SU-DHL-6 (cell line): ENCODE measurements around the gene CYP11A1.

ENCODE experiments used
- H2AFZ ChIP-seq: fragments of 200-600 bp; sonication (generic); 2 replicates; pipeline ENCODE4 v1.6.1; 2014; ENCODE audit warnings: low read depth, mild to moderate bottlenecking, moderate library complexity, mixed read lengths, antibody characterized with exemption, low read length; ENCODE audit not compliant: severe bottlenecking
- H3F3A ChIP-seq: fragments of 200-600 bp; shearing (Covaris generic); 2 replicates; pipeline ENCODE4 v1.6.0; 2016; ENCODE audit warnings: antibody characterized with exemption, mild to moderate bottlenecking; ENCODE audit not compliant: insufficient read depth
- H3K27ac ChIP-seq: fragments of 200-600 bp; sonication (generic); 2 replicates; pipeline ENCODE4 v1.5.1; 2016; ENCODE audit warnings: low read depth, mild to moderate bottlenecking, low read length, moderate library complexity, mixed read lengths
- H3K27me3 ChIP-seq: fragments of 200-600 bp; sonication (generic), shearing (Covaris generic); 2 replicates; pipeline ENCODE4 v1.6.0; 2014; ENCODE audit warnings: mild to moderate bottlenecking, low read length
- H3K36me3 ChIP-seq: fragments of 200-600 bp; sonication (generic); 2 replicates; pipeline ENCODE4 v1.6.1; 2014; ENCODE audit warnings: mild to moderate bottlenecking, low read length, mixed read lengths
- H3K4me2 ChIP-seq: fragments of 300-600, 200-600 bp; shearing (Covaris generic), sonication (generic); 2 replicates; pipeline ENCODE4 v1.6.0; 2014; ENCODE audit warnings: low read length, low read depth, mild to moderate bottlenecking; ENCODE audit not compliant: poor library complexity, severe bottlenecking
- H3K4me3 ChIP-seq: fragments of 200-600 bp; sonication (generic); 2 replicates; pipeline ENCODE4 v1.5.1; 2014; ENCODE audit warnings: antibody characterized with exemption, low read length, mild to moderate bottlenecking, mixed read lengths; ENCODE audit not compliant: insufficient read depth, poor library complexity, severe bottlenecking
- H3K79me2 ChIP-seq: fragments of 200-600 bp; sonication (generic); 2 replicates; pipeline ENCODE4 v1.6.1; 2014; ENCODE audit warnings: mild to moderate bottlenecking, low read length, moderate library complexity; ENCODE audit not compliant: insufficient read depth
- H3K9ac ChIP-seq: fragments of 200-600 bp; sonication (generic); 2 replicates; pipeline ENCODE4 v1.7.0; 2014; ENCODE audit warnings: mild to moderate bottlenecking, low read length
- H3K9me2 ChIP-seq: fragments of 200-600 bp; sonication (generic); replicated peaks from 2 replicates; pipeline ENCODE4 v1.6.1; 2014; ENCODE audit warnings: low read length; ENCODE audit not compliant: insufficient read depth
- H3K9me3 ChIP-seq: fragments of 200-600 bp; sonication (generic); 2 replicates; pipeline ENCODE4 v1.6.1; 2014; ENCODE audit warnings: low read length, mixed read lengths; ENCODE audit not compliant: insufficient read depth
- H4K20me1 ChIP-seq: fragments of 200-600 bp; sonication (generic); 2 replicates; pipeline ENCODE4 v1.6.1; 2014; ENCODE audit warnings: low read depth, mild to moderate bottlenecking, antibody characterized with exemption, low read length, moderate library complexity, mixed read lengths
- EZH2phosphoT487 ChIP-seq: fragments of 200-600 bp; sonication (generic), shearing (Covaris generic); conservative IDR thresholded peaks from 2 replicates; pipeline ENCODE4 v1.6.1; 2018; ENCODE audit warnings: mild to moderate bottlenecking, antibody characterized with exemption, low read length, moderate library complexity, mixed read lengths
- TF ChIP-seq, protein P1 (sequence below): fragments of 200-600 bp; sonication (generic); IDR thresholded peaks from one replicate; pipeline ENCODE4 v1.5.1; 2017; ENCODE audit warnings: antibody characterized with exemption, mild to moderate bottlenecking, low read length, moderate library complexity; ENCODE audit not compliant: insufficient read depth, poor library complexity, severe bottlenecking

CYP11A1 gene

DNA sequence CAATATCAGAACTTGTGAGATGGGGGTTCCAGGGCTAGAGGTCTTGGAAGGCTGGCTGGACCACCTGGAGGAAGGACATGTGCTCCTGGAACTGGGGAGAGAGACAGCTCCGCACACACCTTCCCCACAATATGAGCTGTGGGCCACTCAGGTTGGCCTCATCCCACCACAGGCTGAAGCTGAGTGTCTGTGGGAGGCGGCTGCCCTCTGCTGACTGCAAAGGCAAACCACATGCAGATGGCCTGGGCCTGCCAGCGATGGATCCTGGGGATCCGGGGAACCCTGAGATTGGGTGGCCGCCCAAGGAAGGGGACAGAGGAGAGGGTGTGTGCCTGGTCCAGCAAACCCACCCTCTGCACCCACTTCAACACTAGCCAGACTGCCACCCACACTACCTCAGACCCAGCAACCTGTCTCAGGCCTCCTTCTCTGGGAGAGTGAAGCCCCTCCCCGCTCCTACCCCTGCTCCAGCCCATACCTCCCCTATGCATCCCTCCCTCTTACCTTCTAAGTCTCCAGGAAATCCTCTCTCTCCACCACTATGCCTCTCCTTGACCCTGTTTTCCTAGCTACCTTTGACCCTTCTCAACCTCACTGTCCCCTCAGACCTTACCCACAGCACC, 44.8 kb downstream of the CYP11A1 start:
- Histone ChIP-seq H4K20me1 (no peaks in the 10 kb centered on the region), H3K9me2 (no peaks in the 10 kb centered on the region), H3K4me2 (no peak overlapping the region), H3K27me3 (no peaks in the 10 kb centered on the region), H3K9ac (no peak overlapping the region), H3K79me2 (no peaks in the 10 kb centered on the region), H3K4me3 (no peak overlapping the region), H3F3A (no peaks in the 10 kb centered on the region), H2AFZ (no peak overlapping the region), H3K36me3 (no peaks in the 10 kb centered on the region), H3K9me3 (no peaks in the 10 kb centered on the region), H3K27ac (no peak overlapping the region)
- no peak for TF ChIP-seq EZH2phosphoT487
- TF ChIP-seq, protein P1, sequence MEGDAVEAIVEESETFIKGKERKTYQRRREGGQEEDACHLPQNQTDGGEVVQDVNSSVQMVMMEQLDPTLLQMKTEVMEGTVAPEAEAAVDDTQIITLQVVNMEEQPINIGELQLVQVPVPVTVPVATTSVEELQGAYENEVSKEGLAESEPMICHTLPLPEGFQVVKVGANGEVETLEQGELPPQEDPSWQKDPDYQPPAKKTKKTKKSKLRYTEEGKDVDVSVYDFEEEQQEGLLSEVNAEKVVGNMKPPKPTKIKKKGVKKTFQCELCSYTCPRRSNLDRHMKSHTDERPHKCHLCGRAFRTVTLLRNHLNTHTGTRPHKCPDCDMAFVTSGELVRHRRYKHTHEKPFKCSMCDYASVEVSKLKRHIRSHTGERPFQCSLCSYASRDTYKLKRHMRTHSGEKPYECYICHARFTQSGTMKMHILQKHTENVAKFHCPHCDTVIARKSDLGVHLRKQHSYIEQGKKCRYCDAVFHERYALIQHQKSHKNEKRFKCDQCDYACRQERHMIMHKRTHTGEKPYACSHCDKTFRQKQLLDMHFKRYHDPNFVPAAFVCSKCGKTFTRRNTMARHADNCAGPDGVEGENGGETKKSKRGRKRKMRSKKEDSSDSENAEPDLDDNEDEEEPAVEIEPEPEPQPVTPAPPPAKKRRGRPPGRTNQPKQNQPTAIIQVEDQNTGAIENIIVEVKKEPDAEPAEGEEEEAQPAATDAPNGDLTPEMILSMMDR = peak; percentile 70

DNA sequence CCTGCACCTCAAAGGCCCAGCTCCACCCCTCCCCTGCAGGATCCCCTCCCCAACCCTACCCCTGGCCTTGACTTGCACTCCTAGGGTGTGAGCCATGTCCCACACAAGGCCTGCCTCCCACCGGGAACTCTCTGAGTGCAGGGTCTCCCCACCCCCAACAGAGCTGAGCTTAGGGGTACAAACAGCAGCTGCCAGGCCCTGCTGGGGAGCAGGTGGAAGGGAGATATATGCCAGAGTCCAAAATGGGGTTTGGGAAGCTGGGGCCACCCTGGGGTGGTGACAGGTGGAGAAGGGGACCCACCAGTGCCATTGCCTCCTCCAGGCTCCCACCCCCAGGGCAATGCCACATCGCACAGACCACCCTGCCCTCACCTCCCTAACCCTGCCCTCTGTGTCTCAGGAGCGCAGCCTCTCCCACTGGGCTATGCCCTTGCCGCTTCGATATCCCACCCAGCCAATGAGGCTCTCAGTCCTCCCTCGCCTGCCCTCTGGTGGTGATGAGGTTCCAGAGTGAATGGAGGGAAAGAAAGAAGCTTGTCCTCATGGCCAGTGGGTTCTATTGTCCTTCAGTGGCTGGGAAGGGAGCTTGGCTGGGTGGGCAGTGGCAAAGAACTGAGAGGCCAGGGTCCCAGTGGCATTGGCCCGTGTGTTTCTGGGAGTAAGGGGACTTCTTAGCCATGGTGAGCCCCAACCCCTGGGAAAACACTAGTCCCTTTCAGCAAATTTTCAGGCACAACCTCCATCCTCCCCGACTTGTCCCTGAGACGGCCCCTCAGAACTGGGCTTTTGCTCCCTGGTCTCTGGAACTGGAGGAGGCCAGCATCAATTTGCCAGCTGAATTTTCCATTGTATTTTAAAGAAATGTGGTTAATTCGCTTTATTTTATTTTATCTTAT, 46.8 kb downstream of the CYP11A1 start:
- no peaks in the 10 kb centered on the region for H3K9me2 ChIP-seq
- H3F3A ChIP-seq = no peaks in the 10 kb centered on the region
- no peak overlapping the region for H2AFZ ChIP-seq
- H3K9me3 ChIP-seq = no peaks in the 10 kb centered on the region
- no peak overlapping the region for H3K4me3 ChIP-seq
- H3K79me2 ChIP-seq = no peaks in the 10 kb centered on the region
- H4K20me1 ChIP-seq = no peaks in the 10 kb centered on the region
- H3K27me3 ChIP-seq = no peaks in the 10 kb centered on the region
- no peak for TF ChIP-seq EZH2phosphoT487
- TF ChIP-seq, protein P1 = peak; percentile 48
- no peak overlapping the region for H3K9ac ChIP-seq
- no peaks in the 10 kb centered on the region for H3K36me3 ChIP-seq
- no peak overlapping the region for H3K27ac ChIP-seq
- no peak overlapping the region for H3K4me2 ChIP-seq

DNA sequence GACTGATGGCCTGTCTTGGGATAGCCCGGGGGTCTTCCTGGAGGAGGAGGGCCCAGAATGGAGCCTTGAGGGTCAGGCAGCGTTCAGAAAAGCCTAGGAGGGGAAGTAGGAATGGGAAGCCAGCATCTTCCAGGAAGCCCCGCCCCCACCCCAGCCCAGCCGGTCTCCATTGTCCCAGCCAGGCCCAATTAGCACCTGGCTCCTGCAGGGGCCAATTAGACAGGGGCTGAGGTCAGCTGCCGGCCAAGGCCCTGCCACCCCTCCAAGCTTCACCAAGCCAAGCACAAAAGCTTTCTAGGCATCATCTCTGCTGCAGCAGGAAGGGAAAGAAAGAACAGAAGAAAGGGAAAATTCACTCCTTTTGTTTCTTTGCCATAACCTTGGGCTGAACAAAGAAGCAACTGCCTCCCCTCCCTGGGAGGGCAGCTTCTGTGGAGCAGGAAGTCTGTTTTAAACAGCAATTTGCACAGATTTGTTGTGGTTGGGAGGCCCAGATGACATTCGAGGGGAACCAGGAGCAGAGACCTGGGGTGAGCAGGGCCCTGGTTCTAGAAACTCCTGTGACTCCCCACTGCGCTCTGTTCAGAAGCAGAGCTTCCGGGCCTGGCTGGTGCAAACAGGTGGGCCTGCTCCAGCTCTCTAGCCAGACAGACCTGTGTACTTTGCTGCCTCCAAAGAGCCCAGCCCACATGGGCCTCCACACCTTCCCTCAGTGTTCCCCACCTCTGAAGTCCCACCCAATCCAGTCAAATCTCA, 47.7 kb downstream of the CYP11A1 start:
- Histone ChIP-seq H3F3A (no peaks in the 10 kb centered on the region), H3K4me2 (no peak overlapping the region), H3K9me3 (no peaks in the 10 kb centered on the region), H3K27me3 (no peaks in the 10 kb centered on the region), H3K79me2 (no peaks in the 10 kb centered on the region), H3K9me2 (no peaks in the 10 kb centered on the region), H3K9ac (no peak overlapping the region), H2AFZ (no peak overlapping the region), H3K27ac (no peak overlapping the region), H3K36me3 (no peaks in the 10 kb centered on the region), H3K4me3 (no peak overlapping the region), H4K20me1 (no peaks in the 10 kb centered on the region)
- TF ChIP-seq EZH2phosphoT487 = no peak
- TF ChIP-seq, protein P1 = no peak
